Mammary epithelial cell (primary cell): Measurements from ENCODE around the gene GAK.

ENCODE experiments used
- CTCF ChIP-seq, 2 donors: IDR thresholded peaks in 1 of 2; conservative IDR thresholded peaks in 1 of 2; 2 replicates each; pipeline ENCODE4 v1.5.1; 2011 to 2012; ENCODE audit warnings: inconsistent platforms in 2 of 2, low read length in 2 of 2, mild to moderate bottlenecking in 2 of 2, control low read depth in 1 of 2, low read depth in 1 of 2; ENCODE audit not compliant: insufficient read depth in 1 of 2; ENCODE audit errors: extremely low read depth in 1 of 2
- EZH2 ChIP-seq: IDR thresholded peaks from 2 replicates; pipeline ENCODE4 v1.6.1; 2012; ENCODE audit warnings: low read length, inconsistent platforms, borderline replicate concordance

- TF ChIP-seq CTCF (conservative IDR thresholded peaks at IDR 0.05 in 1 of 2, IDR thresholded peaks at IDR 0.05 in 1 of 2; ENCODE audit: extremely low read depth in 1 of 2, insufficient read depth in 1 of 2, low read depth in 1 of 2, low read length in 2 of 2) = no peak
- no peak for TF ChIP-seq EZH2
Measured at GRCh38 chr4:946103-946450, 14.0 kb upstream of the GAK start.
